Activated CD4-positive, alpha-beta T cell treated with anti-CD3 and anti-CD28 coated beads for 4 hours (primary cell): ENCODE results near the gene GRK5.

Experiments used
- DNase-seq, 2 donors: peaks; one replicate each; pipeline ENCODE4 v3.0.0-alpha.2; 2020

The GRK5 gene

DNA sequence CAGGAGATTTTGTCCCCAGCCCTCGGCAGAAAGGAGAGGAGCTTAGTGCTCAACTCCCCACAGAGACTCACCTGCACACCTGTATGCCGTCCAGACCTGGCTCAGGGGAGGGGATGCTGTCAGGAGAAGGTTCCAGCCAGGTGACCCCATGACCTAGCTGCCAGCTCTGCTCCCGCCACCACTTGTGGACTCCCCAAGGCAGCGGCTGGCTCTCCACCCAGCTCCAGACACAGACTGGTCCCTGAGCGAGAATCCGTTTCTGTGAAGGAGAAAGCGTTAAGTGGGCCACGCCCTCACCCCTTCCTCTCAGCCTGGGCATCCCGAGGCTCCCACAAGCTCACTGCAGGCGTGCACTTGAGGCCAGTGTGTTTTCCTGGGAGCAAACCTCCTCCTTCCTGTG, 258.7 kb downstream of the GRK5 start:
- no peak for DNase-seq

DNA sequence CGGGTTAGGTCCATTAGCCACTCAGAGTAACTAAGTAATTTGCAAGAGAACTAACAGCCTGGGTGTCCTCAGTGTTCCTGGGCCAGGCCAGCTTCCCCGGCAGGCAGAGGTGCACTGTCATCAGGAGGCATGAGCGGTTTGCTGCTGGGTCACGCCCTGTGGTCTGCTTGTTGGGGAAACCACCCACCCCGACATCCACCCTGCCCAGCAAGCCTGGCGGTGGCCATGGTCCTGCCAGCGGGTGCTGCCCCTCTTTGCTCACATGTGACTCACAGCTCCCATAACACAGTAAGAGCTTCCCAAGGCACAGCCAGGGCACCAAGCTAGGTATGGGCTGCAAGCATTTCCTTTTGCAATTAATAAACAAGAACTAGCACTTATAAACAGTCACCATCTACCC, 259.3 kb downstream of the GRK5 start:
- peak in 1 of 2 donors; percentile 28 for DNase-seq

DNA sequence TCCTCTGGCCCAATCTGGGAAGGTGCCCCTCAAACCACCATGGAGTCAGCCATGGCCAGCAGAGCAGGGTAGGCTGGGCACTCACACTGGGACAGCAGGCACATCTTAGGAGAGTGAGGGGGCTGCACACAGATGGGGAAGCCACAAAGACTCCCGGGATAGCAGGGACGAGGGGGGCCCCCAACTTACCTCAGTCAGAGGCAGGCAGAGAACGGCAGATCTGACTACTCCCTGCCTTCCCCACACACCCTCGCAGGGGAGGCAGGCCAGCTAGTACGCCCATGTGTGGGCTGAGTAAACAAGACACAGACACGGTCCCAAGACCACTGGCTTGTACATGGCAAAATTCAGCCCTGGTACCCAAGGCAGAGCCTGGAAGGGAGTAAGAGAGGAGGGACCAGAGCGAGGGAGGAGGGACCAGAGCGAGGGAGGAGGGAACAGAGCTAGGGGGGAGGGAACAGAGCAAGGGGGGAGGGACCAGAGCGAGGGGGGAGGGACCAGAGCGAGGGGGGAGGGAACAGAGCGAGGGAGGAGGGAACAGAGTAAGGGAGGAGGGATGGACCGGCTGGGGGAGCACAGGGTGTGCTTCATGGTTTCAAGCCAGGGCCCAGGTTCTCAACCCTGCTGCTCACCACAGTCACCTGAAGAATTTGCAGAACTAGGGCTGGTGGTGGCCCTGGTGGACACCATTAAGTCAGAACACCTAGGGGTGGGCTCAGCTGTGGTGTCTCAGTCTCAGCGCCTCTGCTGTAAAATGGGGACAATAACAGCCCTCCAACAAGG, 261.4 kb downstream of the GRK5 start:
- DNase-seq: no peak

DNA sequence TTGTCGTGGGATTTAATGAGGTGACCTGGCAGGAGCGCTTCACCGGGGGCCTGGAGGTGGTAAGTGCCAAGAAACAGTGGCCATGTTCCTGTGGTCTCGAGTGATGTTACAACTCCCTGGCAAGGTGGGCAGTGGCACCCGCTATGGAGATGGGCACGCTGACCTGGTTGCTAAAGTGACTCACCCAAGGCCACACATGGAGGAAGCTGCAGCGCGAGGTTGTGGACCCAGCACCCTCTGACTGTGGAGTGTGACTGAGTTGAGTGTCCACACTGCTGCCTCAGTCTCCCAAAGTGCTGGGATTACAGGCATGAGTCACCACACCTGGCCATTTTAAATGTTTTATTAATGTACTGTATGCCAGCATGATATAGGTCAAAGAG, 261.9 kb downstream of the GRK5 start:
- DNase-seq: no peak

DNA sequence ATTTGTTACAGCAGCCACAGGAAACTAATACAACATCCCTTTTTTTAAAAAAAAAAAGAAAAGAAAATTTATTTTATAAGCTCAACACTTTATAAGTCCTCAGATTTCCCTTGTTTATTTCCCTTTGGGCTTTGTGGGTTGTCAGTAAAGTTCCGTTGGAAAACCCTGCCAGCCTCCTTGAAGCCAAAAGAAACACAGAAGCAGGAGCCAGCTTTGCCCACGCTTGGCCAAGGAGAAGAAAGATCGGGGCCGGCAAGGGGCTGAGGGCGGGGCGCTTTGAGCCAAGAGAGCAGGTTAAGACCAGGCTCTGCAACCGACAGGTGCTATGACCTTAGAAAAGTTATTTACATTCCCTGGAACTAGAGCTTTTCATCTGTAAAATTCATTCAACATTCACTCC, 262.5 kb downstream of the GRK5 start:
- DNase-seq: no peak

DNA sequence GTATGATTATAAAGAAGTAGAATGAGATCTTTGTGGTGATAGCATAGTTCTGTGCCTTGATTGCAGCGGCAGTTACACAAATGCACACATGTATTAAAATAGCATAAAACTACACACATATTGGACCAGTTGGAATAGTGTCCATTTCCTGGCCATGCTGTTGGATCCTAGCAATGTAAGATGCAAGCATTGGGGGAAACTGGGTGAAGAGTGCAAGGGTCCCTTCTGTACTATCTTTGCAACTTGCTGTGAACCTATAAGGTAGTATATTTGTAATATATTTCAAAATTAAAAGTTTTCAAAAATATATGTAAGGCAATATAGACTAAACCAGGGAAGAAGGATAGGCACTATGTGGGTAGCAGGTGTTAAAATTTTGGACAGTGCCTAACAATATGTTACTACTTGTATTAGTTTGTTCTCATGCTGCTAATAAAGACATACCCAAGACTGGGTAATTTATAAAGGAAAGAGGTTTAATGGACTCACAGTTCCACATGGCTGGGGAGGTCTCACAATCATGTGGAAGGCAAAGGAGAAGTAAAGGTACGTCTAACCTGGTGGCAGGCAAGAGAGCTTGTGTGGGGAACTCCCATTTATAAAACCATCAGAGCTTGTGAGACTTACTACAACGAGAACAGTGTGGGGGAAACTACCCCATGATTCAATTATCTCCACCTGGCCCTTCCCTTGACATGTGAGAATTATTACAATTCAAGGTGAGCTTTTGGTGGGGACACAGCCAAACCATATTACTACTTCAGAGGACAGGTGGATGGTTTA, 263.7 kb downstream of the GRK5 start:
- no peak for DNase-seq

DNA sequence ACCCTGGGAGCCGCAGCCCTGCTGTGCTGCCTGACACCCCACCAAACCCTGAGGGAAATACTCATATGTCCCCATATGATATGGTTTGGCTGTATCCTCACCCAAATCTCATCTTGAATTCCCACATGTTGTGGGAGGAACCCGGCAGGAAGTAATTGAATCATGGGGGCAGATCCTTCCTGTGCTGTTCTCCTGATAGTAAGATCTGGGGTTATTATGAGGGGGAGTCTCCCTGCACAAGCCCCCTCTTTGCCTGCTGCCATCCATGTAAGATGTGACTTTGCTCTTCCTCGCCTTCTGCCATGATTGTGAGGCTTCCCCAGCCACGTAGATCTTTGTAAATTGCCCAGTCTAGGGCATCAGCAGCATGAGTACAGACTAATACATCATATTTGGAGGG, 266.4 kb downstream of the GRK5 start:
- DNase-seq: no peak

DNA sequence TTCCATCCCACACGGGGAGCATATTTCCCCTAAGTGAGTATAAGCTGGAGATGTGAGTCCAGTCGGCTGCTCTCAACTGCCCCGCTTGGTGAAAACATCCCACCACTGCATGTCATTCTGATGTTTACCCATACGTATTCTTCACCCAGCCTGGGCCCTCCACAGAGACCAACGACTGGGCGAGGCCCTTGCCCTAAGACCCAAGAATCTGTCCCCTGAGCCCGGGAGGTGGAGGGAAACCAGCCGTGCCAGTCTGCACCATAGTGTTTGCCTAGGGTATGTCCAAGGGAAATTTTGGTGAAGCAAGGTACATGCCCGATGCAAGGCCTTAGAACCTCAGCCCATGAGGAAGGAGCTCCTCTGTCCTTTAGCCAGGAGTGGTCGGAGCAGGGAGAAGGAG, 267.2 kb downstream of the GRK5 start:
- no peak for DNase-seq

DNA sequence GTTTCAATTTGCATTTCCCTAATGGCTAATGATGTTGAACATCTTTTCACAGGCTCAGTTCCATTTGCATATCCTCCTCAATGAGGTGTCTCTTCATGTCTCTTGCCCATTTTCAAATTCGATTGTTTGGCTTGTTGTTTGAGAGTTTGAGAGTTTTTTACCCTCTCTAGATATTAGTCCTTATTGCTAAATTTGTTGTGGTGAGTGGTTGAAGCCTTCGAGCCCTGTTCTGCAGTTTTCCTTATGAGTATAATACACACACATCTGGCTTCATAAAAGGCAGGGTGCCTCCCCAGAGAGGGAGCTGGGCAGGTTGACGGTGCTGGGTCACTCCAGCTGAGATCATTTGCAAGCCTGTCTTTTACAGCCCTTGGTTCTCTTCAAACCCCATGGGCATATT, 270.1 kb downstream of the GRK5 start:
- no peak for DNase-seq

DNA sequence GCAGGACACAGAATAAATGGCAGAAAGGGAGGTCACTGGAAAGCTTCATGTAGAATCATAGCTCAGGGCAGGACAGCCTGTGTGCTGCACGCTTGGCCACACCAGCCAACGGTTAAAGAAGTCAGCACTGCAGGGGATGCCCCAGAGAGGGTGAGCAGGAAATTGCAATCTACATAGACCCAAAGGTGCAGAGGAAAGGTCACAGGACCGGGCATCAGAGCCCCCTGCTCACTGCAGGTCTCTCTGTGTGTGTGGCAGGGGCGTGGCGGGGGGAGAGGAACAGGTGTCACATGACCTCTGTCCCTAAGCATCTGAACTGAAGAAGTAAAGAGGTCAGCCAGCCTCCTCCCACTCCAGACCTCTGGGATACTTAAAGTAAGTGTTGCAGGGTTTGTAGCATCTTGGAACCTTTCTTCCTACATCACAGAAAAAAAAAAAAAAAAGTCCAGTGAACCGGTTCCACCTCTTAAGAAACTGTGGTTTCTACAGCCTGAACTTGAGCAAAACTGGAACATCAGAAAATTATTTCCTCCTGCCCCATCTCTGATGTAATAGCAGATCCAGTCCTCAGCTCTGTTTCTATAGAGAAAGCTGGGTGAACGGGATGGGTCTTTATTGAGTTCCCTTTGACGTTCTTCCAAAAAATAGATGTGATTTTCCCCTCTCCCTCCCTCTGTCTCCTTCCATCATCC, 270.9 kb downstream of the GRK5 start:
- DNase-seq: no peak

DNA sequence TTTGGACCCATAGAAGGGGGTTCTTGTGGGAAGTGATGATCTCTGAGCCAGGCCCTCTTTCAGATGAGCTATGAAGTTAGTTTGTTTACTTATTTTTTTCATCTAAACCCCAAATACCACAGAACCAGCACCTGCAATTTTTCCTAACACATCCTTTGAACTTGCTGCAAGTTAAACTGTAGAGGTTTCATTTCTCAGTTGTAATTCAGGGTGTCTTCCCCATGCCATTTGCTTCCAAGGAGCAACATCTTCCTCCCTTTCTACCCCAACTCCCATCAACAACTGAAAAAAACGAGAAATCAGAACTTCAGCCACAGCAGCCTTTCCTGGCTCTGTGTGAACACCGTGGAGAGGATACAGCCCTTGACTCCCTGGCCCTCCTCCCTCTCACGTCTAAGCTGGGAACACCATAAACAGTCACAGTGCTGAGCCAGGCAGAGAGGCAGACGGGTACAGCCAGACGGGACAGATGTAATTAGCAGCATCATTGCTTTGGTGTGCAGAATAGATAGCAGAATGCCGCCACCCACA, 271.5 kb downstream of the GRK5 start:
- no peak for DNase-seq

DNA sequence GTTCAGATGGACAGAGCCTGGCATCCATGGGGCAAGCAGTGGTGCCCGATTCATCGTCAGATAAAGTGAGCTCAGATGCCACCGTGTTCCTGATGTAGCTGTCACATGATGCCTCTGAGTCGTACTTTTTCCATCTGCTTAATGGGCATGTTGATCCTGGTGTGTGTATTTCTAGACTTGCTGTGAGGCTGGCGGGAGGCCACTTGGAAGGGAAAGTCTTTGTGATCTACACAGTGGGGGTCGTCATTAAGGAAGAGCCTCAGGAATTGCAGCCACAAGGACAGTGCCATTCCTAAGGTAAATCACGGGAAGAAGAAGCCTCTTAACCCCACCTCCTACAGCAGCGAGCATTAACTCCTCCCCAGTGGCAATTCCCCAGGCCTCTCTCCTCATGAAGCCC, 272.2 kb downstream of the GRK5 start:
- DNase-seq: no peak

DNA sequence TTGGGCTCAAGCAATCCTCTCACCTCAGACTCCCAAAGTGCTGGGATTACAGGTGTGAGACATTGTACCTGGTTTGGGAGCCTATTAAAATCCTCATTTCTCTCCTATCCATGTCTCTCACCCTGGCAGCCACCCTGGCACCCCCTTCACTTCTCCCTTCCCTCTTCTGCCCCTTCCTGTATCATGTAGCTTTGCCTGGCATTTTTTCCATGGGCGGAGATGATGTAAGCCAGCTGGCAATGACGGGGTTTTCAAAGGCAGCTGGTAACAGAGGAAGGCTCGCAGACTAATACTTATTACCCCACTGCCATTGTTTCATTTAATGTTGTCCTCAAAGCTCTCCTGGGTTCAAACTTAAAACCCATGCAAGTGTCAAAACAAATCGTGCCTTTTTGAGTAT, 273.3 kb downstream of the GRK5 start:
- DNase-seq: no peak

DNA sequence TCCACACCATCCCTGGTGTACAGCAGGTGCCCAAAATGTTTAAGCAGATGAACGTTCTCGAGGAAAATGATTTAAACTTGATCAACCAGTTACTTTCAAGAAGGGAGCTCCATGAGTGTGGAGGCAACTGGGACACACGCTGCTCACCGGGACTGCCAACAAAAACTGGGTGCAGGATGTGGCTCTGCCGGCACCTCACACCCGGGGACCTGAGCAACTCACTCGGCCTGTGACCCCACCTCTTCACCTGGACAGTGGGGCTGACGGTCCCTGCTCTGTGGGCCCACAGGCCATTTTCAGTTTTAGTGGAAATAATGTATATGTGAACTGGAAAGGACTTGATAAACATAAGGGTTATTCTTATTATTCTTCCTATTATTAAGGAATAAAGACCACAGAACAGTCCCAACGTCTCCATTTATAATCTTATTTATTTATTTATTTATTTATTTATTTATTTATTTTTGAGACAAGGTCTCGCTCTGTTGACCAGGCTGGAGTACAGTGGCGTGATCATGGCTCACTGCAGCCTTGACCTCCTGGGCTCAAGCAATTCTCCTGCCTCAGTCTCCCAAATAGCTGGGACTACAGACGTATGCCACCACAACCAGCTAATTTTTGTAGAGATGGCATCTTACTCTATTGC, 274.5 kb downstream of the GRK5 start:
- DNase-seq: no peak

DNA sequence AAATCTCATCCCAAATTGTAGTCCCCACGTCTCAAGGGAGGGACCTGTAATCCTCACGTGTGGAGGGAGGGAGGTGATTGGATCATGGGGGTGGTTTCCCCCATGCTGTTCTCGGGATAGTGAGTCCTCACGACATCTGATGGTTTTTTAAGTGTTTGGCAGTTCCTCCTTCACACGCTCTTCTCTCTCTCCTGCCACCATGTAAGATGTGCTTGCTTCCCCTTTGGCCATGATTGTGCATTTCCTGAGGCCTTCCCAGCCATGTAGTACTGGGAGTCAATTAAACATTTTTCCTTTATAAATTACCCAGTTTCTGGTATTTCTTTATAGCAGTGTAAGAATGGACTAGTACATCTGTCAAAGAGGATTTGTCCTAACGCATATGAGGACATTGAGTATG, 275.6 kb downstream of the GRK5 start:
- DNase-seq: no peak

DNA sequence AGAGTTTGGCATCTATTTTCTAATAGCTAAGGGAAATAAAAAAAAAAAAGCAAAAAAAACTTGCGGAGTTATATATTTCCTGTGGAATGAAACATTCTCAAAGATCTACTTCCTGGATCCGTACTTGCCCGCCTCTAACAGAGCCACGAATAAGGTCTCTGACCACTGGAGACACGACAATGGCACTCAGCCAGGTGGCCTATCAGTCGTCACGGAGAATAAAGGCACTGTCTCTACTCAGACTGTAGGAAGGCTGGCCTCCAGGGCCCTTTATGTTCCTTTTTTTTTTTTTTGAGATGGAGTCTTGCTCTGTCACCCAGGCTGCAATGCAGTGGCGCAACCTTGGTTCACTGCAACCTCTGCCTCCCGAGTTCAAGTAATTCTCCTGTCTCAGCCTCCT, 276.5 kb downstream of the GRK5 start:
- no peak for DNase-seq

DNA sequence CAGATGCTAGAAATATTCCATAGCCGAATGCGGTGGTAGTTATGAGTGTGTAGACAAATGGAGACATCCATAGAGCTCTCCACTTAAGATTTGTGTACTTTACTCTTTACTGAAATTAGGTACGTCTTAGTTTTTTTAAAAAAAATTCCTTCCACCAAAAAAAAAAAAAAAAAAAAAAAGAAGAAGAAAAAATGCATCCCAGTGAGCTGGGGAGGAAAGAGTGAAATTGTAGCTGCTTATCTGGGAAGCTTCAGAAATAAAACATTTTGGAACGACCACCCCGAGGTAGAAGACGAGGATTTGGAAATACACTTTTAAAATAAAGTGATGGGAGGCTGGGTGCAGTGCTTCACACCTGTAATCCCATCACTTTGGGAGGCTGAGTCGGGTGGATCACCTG, 281.3 kb downstream of the GRK5 start:
- no peak for DNase-seq

DNA sequence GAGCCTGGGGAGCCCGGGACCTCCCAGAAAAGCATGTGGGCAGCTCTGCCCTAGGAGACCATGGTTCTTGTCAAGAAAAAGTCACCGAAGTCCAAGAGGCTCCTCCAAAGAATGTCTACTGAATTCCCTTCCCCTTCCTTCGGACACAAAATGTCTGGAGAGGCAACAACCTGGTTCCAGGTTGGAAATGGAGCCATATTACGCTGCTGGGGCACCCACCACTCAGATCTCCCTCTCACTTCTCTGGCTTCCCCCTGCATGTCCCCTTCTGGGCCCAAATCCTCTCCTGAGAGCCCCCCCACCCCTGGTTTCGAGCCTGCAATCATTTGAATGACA, 282.6 kb downstream of the GRK5 start:
- DNase-seq: no peak

DNA sequence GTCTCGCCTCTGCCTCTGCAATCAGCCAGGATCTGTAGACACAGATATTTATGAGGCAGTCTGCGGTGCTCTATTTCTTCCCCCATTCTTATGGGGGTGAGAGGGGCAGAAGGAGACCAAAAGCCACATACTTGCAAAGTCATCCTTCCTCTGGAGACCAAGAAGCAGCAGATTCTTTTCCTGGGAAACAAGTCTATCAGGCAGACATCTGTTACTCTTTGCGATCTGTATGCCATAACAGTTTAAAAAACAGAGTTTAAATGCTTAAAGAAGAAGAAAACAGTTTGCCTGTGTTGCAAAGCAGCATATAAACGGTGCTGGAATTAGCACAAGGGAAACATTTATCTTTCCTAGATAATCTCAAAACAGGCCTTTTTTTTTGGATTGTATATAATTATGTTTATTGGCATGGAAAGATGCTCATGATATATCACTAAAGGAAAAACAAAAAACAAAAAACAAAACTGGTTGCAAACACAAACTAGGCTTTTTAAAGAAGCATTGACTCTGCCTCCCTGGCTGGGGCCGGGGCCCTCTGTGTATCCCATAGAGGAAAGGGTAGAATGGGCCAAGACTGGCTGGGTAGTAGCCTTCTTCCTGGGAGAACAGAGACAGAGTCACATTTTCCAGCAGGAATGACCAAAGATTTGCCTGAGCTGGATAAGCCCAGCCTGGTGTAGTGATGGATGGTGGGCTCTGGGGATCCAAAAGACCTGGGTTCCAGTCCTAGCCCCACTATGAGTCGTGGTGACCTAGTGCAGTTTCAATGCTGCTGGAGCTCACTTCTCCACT, 284.8 kb downstream of the GRK5 start:
- no peak for DNase-seq

DNA sequence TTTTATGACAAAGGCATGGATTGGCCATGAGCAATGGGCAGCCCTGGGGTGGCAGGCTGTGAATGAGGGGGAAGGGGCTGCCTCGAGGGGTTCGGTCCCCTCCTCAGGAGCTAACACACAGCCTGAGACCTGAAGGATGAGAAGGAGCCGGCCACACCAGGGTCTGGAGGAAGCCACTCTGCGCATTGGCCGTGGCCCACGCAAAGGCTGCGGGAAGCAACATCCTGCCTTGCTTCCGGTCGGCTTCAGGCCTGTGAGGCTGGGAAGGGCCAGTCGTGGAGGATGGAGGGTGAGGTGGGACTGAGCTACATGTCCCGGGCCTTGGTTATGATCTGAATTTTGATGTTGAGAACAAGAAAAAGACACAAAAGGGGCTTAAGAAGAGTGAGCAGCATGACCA, 285.8 kb downstream of the GRK5 start:
- DNase-seq: no peak

DNA sequence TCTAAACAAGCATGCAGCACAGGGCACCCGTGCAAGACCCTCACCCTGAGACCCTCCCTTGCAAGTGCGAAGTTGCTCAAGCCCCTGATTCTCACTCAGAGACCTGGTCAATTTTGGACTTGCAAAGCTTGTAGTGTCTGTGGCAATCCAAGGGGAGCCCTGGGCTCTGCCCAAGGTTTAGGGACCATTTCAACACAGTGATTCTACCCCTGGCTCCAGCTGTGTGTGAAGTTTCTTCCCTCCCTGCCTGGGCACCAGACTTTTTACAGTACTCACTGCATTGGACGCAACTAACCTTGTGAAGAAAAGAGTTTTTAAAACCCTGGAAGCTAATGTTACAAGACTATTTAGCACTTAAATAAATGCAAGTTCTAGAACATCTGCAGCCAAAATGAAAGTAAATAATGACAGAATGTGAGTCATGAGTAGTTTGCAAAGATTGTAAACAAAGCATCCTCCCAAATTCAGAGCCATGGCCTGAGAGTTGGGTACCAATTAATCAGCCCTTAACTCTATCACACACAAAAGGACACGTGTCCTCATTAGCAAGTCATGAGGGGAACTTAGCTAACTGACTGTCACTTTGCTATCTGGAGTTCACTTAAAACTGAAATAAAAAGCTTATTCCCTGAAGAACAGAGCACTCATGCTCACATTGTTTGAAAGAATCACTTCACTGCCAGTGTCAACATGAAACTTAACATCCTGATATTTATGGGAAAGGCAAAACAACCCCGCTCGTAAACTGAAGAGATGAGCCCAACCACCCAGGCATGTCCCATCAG, 287.1 kb downstream of the GRK5 start:
- DNase-seq: no peak

DNA sequence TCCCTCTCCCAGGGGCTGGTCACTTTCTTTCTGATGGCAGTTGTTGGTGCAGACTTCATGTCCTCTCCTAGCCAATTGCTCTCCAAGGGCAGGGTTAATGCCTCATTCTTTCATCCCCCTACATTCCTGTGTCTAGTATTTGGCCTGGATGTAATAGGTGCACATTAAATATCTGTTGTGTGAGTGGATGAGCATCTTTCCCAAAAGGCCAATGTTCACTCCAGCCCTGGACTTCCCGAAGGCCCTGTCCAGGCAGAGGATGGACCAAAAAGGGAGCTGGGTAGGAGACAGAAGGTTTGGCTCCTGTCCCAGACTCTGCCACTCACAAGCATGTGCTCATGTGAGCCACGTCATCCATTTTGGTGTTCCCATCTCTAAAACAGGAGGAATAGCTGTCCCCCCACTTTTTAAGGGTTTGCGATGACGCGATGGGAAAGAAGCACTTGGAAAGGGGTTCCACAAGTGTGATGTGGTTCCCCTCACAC, 287.7 kb downstream of the GRK5 start:
- DNase-seq: no peak
